ENCODE results near the gene IMP4.

The IMP4 gene

DNA sequence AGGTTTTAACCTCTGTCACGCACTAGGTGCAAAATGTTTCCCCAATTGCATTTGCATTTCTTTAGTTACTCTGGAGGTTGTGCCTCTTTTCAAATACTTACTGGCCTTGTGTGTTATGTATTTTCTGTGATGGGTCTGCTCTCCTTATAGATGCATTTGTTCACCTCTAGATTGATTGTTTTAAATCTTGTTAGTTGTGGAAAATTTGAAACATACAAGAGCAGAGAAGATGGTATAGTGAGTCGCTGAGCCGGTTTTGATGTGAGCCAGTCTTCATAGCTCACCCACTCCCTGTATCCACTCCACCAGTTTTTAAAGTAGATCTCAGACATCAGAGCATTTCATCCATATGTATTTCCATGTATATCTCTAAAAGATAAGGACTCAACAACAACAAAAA is 6.5 kb downstream of the IMP4 start:
- Histone ChIP-seq H3K27ac (no peak overlapping the region), H3K27me3 (replicated peaks) (no peaks in the 10 kb centered on the region), H3K36me3 (replicated peaks) (peaks cover 35% of the 10 kb centered on the region), H3K4me3 (ENCODE audit: low read depth, low read length) (no peak overlapping the region)
- DNase-seq = no peak
- TF ChIP-seq, protein P1, sequence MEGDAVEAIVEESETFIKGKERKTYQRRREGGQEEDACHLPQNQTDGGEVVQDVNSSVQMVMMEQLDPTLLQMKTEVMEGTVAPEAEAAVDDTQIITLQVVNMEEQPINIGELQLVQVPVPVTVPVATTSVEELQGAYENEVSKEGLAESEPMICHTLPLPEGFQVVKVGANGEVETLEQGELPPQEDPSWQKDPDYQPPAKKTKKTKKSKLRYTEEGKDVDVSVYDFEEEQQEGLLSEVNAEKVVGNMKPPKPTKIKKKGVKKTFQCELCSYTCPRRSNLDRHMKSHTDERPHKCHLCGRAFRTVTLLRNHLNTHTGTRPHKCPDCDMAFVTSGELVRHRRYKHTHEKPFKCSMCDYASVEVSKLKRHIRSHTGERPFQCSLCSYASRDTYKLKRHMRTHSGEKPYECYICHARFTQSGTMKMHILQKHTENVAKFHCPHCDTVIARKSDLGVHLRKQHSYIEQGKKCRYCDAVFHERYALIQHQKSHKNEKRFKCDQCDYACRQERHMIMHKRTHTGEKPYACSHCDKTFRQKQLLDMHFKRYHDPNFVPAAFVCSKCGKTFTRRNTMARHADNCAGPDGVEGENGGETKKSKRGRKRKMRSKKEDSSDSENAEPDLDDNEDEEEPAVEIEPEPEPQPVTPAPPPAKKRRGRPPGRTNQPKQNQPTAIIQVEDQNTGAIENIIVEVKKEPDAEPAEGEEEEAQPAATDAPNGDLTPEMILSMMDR (IDR thresholded peaks at IDR 0.05; ENCODE audit: low read depth, low read length, missing control alignments) = no peak
- in situ Hi-C loops (cut with HindIII; ENCODE audit: low pct_ligation_motif_present, low sequenced_read_pairs) = no loop called here

DNA sequence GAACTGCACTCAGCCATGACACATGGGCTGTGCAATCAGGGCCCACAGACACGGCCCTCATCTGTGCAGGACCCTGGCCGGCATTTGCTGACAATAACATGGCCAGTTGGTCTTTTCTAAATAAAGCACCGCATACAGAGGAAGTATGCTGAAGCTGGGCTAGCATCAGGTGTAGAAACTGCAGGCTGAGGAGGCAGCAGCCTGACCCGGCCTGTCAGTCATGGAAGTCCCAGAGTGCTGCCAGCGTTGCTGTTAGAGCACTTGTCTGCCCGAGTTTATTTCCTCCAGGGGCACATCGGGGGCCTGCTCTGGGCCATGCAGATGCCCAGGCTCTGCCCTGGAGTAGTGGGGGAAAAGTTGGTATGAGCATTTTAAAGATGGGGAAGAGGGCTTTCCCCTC is 9.0 kb downstream of the IMP4 start:
- Histone ChIP-seq H3K4me3 (ENCODE audit: low read depth, low read length) (no peak overlapping the region), H3K27ac (no peak overlapping the region), H3K27me3 (replicated peaks) (no peaks in the 10 kb centered on the region), H3K36me3 (replicated peaks) (peaks cover 17% of the 10 kb centered on the region)
- in situ Hi-C loops (cut with HindIII; ENCODE audit: low pct_ligation_motif_present, low sequenced_read_pairs) = no loop called here
- DNase-seq = no peak
- TF ChIP-seq, protein P1 (IDR thresholded peaks at IDR 0.05; ENCODE audit: low read depth, low read length, missing control alignments) = no peak

DNA sequence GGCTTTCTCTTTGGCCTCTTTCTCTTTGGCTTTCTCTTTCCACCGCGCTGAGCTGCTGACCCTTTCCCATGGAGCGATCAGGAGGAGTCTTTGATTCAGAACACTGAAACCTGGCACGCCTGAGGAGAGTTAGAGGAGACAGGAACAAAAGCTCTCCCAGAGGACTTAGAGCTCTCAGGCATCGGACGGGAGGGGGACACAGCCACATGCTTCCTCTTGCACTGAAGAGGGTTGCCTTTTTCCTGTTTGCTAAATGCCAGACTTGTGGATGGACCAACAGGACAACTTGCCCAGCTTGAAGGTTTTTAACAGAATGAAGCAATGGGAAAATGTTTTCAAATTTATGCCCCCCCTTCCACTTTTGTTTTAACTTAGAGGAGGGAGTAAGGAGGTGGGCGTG is 9.5 kb downstream of the IMP4 start:
- Histone ChIP-seq H3K36me3 (replicated peaks) (peaks cover 12% of the 10 kb centered on the region), H3K4me3 (ENCODE audit: low read depth, low read length) (no peak overlapping the region), H3K27ac (no peak overlapping the region), H3K27me3 (replicated peaks) (no peaks in the 10 kb centered on the region)
- in situ Hi-C loops (cut with HindIII; ENCODE audit: low pct_ligation_motif_present, low sequenced_read_pairs) = no loop called here
- TF ChIP-seq, protein P1 (IDR thresholded peaks at IDR 0.05; ENCODE audit: low read depth, low read length, missing control alignments) = no peak
- DNase-seq = no peak

DNA sequence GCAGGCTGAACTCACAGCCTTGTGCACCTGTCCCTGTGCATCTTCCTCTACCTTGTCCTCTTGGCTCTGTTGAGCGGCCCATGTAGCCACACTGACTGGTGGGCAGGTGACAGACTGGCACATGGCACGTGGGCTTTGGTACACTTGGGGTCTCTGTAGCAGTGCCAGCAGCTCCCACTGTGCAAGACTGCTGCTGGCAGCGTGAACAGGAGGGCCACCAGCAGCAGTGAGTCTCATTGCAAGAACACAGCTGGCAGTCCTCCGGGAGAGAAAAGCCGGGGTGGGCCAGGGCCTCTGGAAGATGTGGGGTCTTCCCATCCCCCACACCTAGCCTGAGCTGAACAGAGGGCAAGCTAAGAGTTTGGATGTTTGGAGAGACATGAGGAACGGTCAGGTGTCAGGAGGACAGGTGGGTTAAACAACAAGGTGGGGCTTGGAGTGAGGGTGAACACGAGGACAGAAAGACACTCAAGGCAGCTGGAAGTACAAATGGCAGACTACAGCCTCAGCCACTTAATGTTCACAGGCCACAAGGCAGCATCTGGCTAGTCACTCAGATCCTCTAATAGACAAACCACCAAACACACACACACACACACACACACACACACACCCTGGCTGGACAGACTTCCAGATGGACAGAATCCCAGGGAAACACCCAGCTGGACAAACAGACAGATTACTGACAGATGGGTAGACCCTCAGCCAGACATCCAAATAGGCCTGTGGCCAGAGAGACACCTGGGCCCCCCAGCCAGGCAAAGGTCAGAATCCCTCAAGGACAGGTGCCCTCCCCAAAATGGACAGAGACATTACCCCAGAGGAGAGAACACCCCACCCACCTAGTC is 10.8 kb downstream of the IMP4 start:
- Histone ChIP-seq H3K27ac (no peak overlapping the region), H3K27me3 (replicated peaks) (no peaks in the 10 kb centered on the region), H3K4me3 (ENCODE audit: low read depth, low read length) (no peak overlapping the region), H3K36me3 (replicated peaks) (peaks cover under 1% of the 10 kb centered on the region)
- in situ Hi-C loops (cut with HindIII; ENCODE audit: low pct_ligation_motif_present, low sequenced_read_pairs) = no loop called here
- no peak for DNase-seq
- TF ChIP-seq, protein P1 (IDR thresholded peaks at IDR 0.05; ENCODE audit: low read depth, low read length, missing control alignments) = no peak

DNA sequence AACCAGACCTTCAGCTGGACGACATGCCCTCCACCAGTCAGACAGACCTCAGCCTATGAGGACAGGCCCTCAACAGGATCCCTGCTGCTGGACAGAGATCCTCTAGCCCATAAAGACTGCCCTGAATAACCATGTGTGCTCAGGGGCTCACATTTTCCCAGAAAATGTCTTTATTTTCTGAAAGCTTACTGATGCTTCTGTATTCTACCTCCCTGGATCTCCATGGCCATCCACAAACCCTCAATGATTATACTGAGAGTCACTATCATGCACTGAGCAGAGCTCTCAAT is 11.4 kb downstream of the IMP4 start:
- H3K36me3 ChIP-seq (replicated peaks) = no peaks in the 10 kb centered on the region
- H3K27me3 ChIP-seq (replicated peaks) = no peaks in the 10 kb centered on the region
- no peak for DNase-seq
- TF ChIP-seq, protein P1 (IDR thresholded peaks at IDR 0.05; ENCODE audit: low read depth, low read length, missing control alignments) = no peak
- no peak overlapping the region for H3K27ac ChIP-seq
- in situ Hi-C loops (cut with HindIII; ENCODE audit: low pct_ligation_motif_present, low sequenced_read_pairs) = no loop called here
- no peak overlapping the region for H3K4me3 ChIP-seq (ENCODE audit: low read depth, low read length)

DNA sequence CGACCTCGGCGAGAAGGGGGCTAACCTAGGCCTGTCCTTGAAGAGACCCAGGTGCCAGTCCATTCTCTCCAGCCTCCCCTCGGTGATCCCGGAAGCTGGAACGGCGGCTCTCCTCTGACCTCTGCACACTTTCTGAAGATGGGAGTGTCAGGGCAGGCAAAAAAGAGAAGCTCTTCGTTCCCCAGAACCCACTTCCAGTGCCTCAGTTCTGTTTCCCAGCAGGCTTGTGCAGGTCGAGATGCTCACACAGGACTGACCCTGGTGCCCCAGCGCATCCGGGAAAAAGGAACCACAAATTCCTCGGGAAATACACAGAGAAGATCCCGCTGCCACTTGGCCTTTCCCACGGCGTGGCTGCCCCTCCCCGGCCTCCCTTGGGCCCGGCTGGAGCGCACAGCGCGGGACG is 12.5 kb downstream of the IMP4 start:
- in situ Hi-C loops (cut with HindIII; ENCODE audit: low pct_ligation_motif_present, low sequenced_read_pairs) = no loop called here
- TF ChIP-seq, protein P1 (IDR thresholded peaks at IDR 0.05; ENCODE audit: low read depth, low read length, missing control alignments) = no peak
- no peak for DNase-seq
- H3K27ac ChIP-seq = no peak overlapping the region
- peak overlapping the region; percentile 68 for H3K4me3 ChIP-seq (ENCODE audit: low read depth, low read length)
- H3K27me3 ChIP-seq (replicated peaks) = no peaks in the 10 kb centered on the region
- H3K36me3 ChIP-seq (replicated peaks) = no peaks in the 10 kb centered on the region

Measured in brain microvascular endothelial cell (primary cell).